HepG2 (cell line): ENCODE data around the gene PFAS. TPM values are rescaled to one million over a fixed set of nuclear protein-coding genes. Genes with fewer than 3 reads are reported as not detected.

ENCODE experiments used
- ATRX ChIP-seq: sonication (generic); formaldehyde crosslinking; IDR thresholded peaks from 2 replicates; pipeline ENCODE4 v1.4.0; 2020; ENCODE audit warnings: missing genetic modification reagents, borderline replicate concordance
- GZF1 ChIP-seq: sonication (generic); formaldehyde crosslinking; IDR thresholded peaks from 2 replicates; pipeline ENCODE4 v1.5.1; 2020; ENCODE audit warnings: mild to moderate bottlenecking, missing genetic modification reagents
- HNRNPLL ChIP-seq: fragments of 200-400 bp; formaldehyde crosslinking; IDR thresholded peaks from 2 replicates; pipeline ENCODE4 v1.6.1; 2017; ENCODE audit warnings: mild to moderate bottlenecking, low read depth, low read length; ENCODE audit not compliant: poor library complexity, severe bottlenecking
- KDM3A ChIP-seq: IDR thresholded peaks from 2 replicates; pipeline ENCODE4 v1.6.1; 2018; ENCODE audit warnings: low read depth, missing compliant biosample characterization
- MEIS2 ChIP-seq: sonication (generic); formaldehyde crosslinking; IDR thresholded peaks from 2 replicates; pipeline ENCODE4 v1.9.0; 2021; ENCODE audit warnings: mild to moderate bottlenecking, missing genetic modification reagents
- MLX ChIP-seq: IDR thresholded peaks from 2 replicates; pipeline ENCODE4 v1.6.1; 2016
- RXRB ChIP-seq: IDR thresholded peaks from 2 replicates; pipeline ENCODE4 v1.6.1; 2016; ENCODE audit warnings: borderline replicate concordance, missing genetic modification reagents, missing compliant biosample characterization
- SP4 ChIP-seq: sonication (generic); formaldehyde crosslinking; IDR thresholded peaks from 2 replicates; pipeline ENCODE4 v1.8.1; 2023; ENCODE audit warnings: mild to moderate bottlenecking, missing genetic modification reagents
- TMF1 ChIP-seq: sonication (generic); formaldehyde crosslinking; IDR thresholded peaks from 2 replicates; pipeline ENCODE4 v1.8.1; 2022; ENCODE audit warnings: low read depth, missing genetic modification reagents
- ZBED4 ChIP-seq: sonication (generic); formaldehyde crosslinking; IDR thresholded peaks from 2 replicates; pipeline ENCODE4 v1.4.0; 2020; ENCODE audit warnings: missing genetic modification reagents, borderline replicate concordance
- ZNF264 ChIP-seq: sonication (generic); formaldehyde crosslinking; IDR thresholded peaks from 2 replicates; pipeline ENCODE4 v1.4.0; 2020; ENCODE audit warnings: missing genetic modification reagents
- polyA plus RNA-seq, 8 experiments: library from polyadenylated mRNA; depleted of rRNA in 3 of 8; stranded (reverse) in 7 of 8; unstranded in 1 of 8; fragments of >200 nt; fragmentation: Illumina TruSeq in 4 of 8; extraction: Trizol in 4 of 8; gene quantifications; 2 replicates each; pipeline versions ENCODE4 v1.2.1 to v1.2.3, GENCODE V29; 2011 to 2016; ENCODE audit warnings: low read depth in 4 of 8, missing spikeins in 1 of 8, mixed read lengths in 1 of 8; ENCODE audit not compliant: insufficient read depth in 1 of 8
- total RNA-seq, 5 experiments: library from RNA; depleted of rRNA; stranded (reverse); fragments of >200 nt; fragmentation: Illumina TruSeq; extraction: Trizol; gene quantifications; 2 replicates each; pipeline ENCODE4 v1.2.3, GENCODE V29; 2016; ENCODE audit warnings: low read depth in 1 of 5
- TF ChIP-seq, protein P1 (sequence below): sonication (generic); formaldehyde crosslinking; IDR thresholded peaks from 2 replicates; pipeline ENCODE4 v1.8.1; 2023; ENCODE audit warnings: mild to moderate bottlenecking, missing genetic modification reagents
- TF ChIP-seq, protein P2 (sequence below): sonication (generic); formaldehyde crosslinking; IDR thresholded peaks from 2 replicates; pipeline ENCODE4 v1.4.0; 2020; ENCODE audit warnings: missing genetic modification reagents
- TF ChIP-seq, protein P3 (sequence below): sonication (generic); formaldehyde crosslinking; IDR thresholded peaks from 2 replicates; pipeline ENCODE4 v1.4.0; 2020; ENCODE audit warnings: missing genetic modification reagents
- TF ChIP-seq, protein P4 (sequence below): sonication (generic); formaldehyde crosslinking; IDR thresholded peaks from 2 replicates; pipeline ENCODE4 v1.5.1; 2020; ENCODE audit warnings: missing genetic modification reagents, mild to moderate bottlenecking, borderline replicate concordance

PFAS gene
- total and polyA plus RNA-seq, 2 of the 13 experiments (the other 11 are each of a cell fraction or from before 2014, with no cell fraction given): 49.4 to 58.2 TPM

DNA sequence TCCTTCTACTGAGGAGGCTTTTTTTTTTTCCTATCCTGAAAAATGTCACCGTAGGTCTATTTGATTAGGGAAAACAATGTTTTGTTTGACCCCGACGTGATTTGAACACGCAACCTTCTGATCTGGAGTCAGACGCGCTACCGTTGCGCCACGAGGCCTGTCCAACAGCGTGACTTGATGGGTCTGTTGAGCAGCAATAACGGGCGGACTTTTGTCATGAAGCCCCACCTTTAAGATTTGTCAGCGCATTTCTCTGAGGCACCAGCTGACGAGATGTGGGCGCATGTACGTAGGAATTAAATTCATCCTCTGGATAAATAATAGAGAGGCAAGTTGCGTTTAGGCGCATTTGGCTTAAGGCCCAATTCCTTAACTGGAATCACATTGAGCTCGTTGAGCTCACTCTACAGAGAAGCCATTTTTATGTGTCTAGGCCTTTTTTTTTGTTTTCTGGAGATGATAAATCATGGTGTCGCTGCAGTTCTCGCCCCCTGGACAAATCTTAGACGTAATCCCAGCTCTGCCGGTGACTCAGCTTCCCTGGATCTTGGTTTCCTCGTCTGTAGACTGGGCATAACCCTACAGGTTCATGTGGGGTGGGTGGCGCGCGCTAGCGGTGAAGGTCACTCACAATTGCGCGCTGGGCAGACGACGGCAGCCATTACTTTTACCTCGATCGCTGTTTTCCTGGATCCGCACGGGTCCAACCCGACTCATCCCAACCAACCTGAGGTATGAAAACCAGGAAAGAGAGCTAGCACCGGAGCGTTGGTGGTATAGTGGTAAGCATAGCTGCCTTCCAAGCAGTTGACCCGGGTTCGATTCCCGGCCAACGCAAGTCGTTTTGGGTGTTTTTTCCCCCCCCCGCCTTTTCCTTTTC is 28.1 kb upstream of the PFAS start (continued):
- TF ChIP-seq, protein P1, sequence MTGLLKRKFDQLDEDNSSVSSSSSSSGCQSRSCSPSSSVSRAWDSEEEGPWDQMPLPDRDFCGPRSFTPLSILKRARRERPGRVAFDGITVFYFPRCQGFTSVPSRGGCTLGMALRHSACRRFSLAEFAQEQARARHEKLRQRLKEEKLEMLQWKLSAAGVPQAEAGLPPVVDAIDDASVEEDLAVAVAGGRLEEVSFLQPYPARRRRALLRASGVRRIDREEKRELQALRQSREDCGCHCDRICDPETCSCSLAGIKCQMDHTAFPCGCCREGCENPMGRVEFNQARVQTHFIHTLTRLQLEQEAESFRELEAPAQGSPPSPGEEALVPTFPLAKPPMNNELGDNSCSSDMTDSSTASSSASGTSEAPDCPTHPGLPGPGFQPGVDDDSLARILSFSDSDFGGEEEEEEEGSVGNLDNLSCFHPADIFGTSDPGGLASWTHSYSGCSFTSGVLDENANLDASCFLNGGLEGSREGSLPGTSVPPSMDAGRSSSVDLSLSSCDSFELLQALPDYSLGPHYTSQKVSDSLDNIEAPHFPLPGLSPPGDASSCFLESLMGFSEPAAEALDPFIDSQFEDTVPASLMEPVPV: peak; percentile 50; the same call in 1 of the 2 replicates
- TF ChIP-seq HNRNPLL (no peak), KDM3A (peak; percentile 0; the same call in 1 of the 2 replicates), ZBED4 (peak; percentile 50), MLX (CRISPR knock-in tag) (no peak), ZNF264 (peak; percentile 43), SP4 (CRISPR knock-in tag) (peak; percentile 64; the same call in 1 of the 2 replicates), ATRX (no peak), MEIS2 (CRISPR knock-in tag) (peak; percentile 57), RXRB (CRISPR knock-in tag) (peak; percentile 36), TMF1 (CRISPR knock-in tag) (peak; percentile 56; the same call in 1 of the 2 replicates), GZF1 (peak; percentile 3; the same call in 1 of the 2 replicates)
- TF ChIP-seq, protein P2, sequence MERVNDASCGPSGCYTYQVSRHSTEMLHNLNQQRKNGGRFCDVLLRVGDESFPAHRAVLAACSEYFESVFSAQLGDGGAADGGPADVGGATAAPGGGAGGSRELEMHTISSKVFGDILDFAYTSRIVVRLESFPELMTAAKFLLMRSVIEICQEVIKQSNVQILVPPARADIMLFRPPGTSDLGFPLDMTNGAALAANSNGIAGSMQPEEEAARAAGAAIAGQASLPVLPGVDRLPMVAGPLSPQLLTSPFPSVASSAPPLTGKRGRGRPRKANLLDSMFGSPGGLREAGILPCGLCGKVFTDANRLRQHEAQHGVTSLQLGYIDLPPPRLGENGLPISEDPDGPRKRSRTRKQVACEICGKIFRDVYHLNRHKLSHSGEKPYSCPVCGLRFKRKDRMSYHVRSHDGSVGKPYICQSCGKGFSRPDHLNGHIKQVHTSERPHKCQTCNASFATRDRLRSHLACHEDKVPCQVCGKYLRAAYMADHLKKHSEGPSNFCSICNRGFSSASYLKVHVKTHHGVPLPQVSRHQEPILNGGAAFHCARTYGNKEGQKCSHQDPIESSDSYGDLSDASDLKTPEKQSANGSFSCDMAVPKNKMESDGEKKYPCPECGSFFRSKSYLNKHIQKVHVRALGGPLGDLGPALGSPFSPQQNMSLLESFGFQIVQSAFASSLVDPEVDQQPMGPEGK: peak; percentile 76
- TF ChIP-seq, protein P3, sequence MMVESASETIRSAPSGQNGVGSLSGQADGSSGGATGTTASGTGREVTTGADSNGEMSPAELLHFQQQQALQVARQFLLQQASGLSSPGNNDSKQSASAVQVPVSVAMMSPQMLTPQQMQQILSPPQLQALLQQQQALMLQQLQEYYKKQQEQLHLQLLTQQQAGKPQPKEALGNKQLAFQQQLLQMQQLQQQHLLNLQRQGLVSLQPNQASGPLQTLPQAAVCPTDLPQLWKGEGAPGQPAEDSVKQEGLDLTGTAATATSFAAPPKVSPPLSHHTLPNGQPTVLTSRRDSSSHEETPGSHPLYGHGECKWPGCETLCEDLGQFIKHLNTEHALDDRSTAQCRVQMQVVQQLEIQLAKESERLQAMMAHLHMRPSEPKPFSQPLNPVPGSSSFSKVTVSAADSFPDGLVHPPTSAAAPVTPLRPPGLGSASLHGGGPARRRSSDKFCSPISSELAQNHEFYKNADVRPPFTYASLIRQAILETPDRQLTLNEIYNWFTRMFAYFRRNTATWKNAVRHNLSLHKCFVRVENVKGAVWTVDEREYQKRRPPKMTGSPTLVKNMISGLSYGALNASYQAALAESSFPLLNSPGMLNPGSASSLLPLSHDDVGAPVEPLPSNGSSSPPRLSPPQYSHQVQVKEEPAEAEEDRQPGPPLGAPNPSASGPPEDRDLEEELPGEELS: peak; percentile 43; the same call in 1 of the 2 replicates
- TF ChIP-seq, protein P4, sequence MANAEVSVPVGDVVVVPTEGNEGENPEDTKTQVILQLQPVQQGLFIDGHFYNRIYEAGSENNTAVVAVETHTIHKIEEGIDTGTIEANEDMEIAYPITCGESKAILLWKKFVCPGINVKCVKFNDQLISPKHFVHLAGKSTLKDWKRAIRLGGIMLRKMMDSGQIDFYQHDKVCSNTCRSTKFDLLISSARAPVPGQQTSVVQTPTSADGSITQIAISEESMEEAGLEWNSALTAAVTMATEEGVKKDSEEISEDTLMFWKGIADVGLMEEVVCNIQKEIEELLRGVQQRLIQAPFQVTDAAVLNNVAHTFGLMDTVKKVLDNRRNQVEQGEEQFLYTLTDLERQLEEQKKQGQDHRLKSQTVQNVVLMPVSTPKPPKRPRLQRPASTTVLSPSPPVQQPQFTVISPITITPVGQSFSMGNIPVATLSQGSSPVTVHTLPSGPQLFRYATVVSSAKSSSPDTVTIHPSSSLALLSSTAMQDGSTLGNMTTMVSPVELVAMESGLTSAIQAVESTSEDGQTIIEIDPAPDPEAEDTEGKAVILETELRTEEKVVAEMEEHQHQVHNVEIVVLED (CRISPR knock-in tag): 0 out of 2 replicates have a peak, but pooled peaks have one; percentile 60
